Measurements from ENCODE around the gene FARP1.

Gene FARP1

DNA sequence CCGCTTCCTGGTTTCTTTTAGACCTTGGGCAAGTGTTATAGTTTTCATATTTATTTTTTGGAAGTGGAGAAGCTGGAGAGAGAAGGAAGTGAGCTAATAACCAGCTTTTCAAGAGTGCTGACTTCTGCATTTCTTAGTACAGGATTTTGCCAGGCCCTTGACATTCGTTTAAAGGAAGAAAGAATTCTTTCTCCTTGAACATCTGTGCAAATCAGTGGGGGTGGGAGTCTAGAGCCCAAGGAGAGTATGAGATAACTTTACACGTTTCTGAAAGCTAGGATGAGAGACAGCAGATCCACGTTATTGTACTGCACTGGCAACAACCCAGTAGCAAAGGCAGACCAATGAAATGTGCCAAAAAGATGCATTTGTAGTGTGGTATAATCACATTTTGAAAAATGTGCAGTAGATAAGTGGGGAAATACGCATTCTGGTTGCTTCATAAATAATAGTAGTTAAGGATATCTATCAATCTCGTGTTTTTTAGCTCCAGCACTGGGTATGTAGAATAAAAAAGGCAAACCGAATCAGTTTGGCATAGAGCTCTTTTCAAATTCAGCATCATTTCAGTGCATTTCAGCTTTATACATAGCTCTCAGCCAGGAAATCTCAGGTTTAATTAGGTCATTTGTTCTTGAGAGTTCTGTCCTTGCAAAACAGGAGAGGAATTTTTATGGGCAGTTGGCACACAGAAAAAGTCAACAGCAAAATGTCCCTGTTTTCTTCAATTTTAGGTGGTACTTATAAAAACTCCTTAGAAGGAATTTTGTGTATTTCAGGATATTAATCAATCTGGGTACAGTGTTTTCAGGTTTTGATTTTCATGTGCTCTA lies 29.9 kb downstream of the FARP1 start:
- no peak for DNase-seq (ENCODE audit: low read depth in 2 of 3, low spot score in 2 of 3)

DNA sequence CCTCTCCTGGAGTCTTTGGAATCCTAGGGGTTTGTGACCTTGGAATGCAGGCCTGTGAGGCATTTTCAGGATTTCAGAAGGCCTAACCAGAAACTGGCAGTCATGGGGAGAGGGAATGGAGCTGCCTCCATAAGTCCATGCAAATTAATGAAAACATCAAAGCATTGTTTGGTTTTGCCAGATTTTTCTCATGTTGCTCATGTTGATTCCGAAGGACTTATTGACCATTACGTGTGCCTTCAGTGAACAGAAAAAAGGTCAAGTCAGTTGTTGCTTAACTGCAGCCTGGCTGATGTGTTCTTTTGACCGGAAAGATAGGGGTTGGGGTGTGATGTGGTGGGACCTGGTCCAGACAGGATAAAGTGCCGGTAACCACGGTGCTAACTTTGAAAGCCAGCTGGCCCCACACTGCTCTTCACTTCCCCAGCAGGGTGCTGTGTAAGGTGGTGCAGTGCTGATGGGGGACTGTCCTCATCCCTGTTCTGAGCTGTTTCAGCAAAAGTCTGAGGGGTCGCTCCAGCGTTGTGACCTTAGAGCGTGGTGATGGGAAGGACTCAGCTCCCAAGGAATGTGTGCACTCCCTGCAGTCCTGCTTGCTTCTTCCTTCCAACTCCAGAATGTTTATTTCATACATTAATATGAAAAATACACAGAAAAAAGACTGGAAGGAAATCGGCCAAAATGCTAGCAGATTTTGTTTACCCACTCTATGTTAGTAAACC lies 30.7 kb downstream of the FARP1 start:
- DNase-seq (ENCODE audit: low read depth in 2 of 3, low spot score in 2 of 3), result no peak

DNA sequence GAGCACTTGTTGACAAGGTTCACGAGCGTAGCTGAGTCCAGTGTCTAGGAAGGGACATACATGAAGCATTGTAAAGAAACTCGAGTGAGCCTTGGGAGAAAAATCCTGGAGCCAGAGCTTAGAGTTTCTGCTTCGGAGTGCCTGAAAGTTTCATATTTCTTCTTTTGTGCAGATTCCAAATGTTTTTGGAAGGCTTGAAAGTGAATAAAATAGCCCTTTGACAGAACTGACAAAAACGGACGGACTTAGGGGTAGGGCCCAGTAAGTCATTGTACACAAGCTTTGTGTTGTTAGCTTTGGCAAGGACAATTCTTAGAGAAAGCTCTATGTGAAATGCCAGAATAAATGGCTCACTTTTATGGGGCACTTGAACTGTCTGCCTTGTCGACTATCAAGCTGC lies 31.4 kb downstream of the FARP1 start:
- no peak for DNase-seq (ENCODE audit: low read depth in 2 of 3, low spot score in 2 of 3)

DNA sequence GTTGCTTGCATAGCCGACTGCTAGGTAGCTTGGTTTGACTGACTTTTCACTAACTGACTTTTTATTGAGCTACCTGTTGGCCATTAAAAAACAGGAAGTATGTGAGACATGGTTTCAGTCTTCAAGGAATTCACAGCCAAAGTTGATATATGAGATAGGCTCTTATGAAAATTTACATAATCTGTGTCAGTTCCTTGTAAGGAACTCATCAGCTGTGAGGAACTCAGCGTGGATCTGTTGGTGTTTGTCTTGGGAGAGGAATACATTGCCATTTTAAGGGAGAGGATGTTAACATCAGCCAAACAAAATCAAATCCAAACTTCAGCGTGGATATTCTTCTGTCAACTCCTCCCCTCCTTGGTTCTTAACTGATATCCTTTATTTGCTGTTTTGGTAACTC lies 32.1 kb downstream of the FARP1 start:
- DNase-seq (ENCODE audit: low read depth in 2 of 3, low spot score in 2 of 3), result no peak

DNA sequence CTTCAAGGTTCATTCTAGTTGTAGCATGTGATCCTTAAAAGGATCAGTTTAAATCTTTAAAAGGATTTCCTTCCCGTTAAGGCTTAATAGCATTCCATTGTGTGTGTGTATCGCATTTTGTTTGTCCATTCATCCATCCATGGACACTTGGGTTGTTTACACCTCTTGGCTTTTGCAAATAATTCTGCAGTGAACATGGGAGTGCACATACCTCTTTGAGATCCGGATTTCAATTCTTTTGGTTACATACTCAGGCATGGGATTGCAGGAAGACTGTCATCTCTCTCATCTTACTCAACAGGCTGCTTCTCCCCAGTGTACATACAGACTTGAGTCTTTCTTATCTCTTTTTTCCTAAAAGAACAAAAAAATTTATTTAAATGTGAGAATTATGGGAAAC lies 32.9 kb downstream of the FARP1 start:
- DNase-seq (ENCODE audit: low read depth in 2 of 3, low spot score in 2 of 3), result no peak

DNA sequence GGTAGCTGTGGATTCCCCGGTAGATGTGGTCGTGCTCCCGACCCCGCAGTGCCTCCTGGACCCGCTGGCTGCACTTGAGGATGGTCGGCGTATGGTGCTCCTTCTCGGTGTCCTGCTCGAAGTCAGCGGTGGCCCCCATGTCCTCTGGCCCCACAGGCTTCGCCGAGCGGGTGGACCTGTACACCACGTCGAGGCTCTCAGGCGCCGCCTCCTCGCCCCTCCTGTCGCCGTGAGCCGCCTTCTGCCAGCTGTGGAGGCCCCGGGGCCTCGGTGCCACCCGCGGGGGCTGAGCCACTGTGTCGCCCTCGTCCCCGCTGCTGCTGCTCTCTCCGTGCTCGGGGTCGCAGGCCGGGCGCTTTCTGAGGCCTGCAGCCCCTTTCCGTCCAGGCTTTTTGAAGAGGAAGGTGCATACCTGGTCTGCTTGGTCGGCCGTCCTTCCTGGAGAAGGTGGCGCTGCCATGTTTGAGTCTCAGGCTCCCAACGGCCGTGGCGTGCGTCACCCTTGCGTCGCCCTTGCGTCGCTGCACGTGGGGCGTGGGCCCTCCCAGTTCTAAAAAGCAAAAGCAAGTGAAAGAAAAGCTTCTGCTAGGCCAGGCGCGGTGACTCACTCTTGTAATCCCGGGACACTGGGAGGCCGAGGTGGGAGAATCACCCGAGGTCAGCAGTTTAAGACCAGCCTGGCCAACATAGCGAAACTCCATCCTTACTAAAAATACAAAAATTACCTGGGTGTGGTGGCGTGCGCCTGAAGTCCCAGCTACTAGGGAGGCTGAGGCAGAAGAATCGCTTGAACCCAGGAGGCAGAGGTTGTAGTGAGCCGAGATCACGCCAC lies 34.1 kb downstream of the FARP1 start, which contains the start of gene RNF113B:
Gene RNF113B (minus strand): TSS at position 493 of the 832 bp plus-strand sequence. CDS start 33 bp downstream, at position 460.
- no peak for DNase-seq (ENCODE audit: low read depth in 2 of 3, low spot score in 2 of 3)

DNA sequence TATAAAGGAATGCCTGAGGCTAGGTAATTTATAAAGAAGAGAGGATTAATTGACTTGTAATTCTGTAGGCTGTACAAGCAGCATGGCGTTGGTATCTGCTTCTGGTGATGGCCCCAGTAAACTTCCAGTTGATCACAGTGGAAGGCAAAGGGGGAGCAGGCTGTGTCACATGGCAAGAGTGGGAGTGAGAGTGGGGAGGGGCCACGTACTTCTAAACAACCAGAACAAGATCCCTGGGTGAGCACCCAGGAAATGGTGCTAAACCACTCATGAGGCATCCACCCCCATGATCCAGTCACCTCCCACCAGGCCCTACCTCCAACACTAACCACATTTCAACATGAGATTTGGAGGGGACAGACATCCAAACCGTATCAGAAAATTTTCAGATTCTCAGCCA lies 37.2 kb downstream of the FARP1 start:
- DNase-seq (ENCODE audit: low read depth in 2 of 3, low spot score in 2 of 3), result no peak

DNA sequence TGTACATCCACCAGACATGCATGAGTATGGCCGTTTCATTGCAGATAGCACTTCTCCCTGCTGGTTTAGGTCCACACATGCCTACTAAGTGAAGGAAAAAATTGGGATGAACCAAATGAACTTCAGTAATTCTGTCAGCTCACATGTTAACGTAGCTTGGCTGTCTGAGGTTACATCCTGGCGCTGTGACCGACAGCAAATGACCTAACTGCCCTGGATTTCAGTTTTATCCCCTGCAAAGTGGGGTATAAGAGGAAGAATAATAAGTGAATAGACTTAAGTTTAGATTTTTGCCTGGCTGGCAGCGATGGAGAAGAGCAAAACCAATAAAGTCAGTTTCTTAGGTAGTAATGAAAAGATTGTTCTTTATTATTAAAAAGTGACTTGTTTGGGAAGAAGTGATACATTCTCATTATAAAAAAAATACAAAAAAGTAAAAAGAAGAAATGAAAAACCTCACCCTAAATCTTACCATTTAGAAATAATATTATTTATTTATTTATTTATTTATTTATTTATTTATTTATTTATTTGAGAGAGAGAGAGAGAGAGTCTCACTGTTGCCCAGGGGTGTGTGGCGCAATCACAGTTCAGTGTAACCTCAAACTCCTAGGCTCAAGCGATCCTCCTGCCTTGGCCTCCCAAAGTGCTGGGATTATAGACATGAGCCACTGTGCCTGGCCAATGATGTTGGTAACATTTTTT lies 38.4 kb downstream of the FARP1 start:
- DNase-seq (ENCODE audit: low read depth in 2 of 3, low spot score in 2 of 3), result no peak

DNA sequence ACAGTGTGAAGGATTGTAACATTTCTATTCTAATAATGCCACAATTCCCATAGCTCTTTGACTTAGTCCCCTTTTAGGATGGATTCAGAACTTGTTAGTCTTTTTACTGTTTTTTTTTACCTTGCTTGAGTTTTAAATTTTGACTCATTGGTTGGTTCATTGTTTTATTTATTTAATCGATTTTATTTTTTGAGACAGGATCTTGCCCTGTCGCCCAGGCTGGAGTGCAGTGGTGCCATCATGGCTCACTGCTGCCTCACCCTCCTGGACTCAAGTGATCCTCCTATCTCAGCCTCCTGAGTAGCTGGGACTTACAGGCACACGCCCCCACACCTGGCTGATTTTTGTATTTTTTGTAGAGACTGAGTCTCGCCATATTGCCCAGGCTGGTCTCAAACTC lies 39.3 kb downstream of the FARP1 start:
- no peak for DNase-seq (ENCODE audit: low read depth in 2 of 3, low spot score in 2 of 3)

DNA sequence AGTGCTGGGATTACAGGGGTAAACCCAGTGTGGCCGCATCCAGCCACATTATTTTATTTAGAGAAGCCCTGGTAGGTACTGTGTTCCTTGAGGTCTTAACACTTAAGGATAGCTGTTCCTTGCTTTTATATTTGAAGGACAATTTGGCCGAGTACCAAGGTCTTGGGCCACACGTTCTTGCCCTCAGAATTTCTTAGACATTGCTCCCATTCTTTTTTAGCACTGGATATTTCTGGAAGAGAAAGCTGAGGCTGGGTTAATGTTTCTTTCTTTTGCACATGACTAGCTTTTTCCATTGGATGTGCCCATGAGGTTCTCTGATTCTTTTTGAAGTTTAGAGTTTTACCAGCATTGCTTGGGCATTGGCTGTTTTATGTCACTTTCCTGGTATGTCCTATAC lies 39.7 kb downstream of the FARP1 start:
- DNase-seq (ENCODE audit: low read depth in 2 of 3, low spot score in 2 of 3), result no peak

DNA sequence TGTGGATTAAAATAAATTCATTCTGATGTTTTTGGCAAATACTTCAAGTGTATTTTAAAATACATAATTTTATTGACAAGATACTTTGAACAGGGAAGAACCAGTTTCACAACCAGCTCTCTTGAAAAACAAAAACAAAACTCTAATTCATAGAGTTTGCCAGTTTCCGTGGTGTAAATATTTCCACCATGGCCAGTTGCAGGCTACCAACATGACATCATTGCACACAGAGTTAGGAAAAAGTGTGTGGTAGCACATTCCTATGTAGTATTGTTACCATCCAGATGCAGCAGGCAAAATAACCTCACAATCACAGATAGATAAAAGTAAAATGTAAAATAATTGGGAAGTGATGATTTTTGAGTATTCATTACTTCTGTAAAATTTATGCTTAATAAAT lies 41.9 kb downstream of the FARP1 start:
- DNase-seq (ENCODE audit: low read depth in 2 of 3, low spot score in 2 of 3), result no peak

DNA sequence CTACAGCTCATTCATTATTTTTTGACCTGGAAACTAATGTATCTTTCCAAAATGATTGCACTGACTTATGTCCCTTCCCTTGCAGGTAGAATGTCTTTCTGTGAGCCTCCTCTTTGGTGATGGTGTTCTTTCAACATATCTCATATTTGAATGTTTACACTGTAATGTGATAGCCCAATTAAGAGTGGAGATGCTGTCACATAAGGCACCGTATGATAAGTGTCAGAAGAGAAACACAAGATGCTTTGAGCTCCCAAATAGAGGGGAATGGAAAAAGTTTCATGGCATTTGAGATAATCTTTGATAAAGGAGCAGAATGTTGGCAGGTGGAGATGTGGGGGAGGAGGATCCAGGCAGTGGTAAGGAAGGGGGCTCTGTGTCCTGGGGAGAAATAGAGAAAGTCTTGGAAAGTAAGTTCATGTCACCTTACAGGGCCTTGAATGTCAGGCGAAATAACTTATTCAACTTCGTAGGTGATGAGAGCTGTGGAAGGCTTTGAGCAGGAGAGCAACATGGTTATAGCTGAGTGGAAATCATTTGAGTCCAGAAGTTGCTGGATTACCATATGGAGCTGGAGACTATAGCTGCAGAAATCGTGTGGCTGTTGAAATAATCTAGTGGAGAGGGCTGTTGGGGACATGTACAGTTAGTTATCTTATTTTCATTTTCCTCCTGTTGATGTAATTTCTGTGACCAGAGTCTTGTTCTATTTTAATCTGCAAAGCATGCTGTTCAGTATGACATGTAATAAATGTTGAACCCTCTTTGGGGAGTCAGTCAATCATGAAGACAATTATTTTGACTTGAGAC lies 44.5 kb downstream of the FARP1 start:
- no peak for DNase-seq (ENCODE audit: low read depth in 2 of 3, low spot score in 2 of 3)

DNA sequence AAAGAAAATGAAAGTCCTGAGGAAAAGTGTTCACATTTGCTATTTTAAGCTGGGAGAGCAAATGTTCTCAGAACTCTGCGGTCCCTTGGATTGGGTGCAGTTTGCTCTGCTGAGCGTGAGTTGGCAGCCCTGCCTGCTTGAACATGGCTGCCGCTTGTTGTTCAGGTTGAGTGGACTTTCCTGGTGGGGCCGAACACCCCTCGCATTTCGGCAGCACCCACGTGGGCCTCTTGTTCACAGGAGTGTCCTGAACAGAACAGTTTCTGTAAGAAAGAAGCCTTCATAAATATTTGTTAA lies 45.0 kb downstream of the FARP1 start:
- DNase-seq (ENCODE audit: low read depth in 2 of 3, low spot score in 2 of 3), result no peak

DNA sequence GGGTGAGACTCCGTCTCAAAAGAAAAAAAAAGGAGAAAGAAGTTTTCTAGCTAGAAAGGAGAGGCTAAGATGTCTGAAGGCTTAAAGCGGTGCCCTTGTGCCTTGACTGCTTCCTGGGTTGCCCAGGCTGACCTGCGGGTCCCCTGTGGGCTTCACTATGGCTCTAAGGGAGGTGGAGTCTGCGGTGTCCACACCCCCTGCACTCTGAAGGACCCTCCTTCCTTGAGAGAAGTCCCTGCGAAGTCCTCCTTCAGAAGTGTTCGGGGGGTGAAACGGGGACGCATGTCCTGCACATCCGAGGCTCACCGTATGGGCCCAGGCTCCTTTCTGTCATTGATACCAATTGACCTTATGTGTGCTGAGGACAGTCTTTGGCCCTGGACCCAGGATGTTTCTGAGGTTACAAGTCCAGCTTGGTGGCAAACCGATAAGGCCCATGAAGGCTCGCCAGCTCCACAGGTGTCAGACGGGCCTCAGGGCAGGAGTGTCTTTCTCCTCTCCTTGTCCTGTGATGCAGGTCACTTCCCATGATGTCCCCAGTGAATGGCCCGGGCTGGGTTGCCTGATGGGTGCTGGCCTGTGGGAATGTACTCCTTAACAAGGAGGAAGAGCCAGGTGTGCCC lies 45.8 kb downstream of the FARP1 start:
- DNase-seq (ENCODE audit: low read depth in 2 of 3, low spot score in 2 of 3), result no peak

DNA sequence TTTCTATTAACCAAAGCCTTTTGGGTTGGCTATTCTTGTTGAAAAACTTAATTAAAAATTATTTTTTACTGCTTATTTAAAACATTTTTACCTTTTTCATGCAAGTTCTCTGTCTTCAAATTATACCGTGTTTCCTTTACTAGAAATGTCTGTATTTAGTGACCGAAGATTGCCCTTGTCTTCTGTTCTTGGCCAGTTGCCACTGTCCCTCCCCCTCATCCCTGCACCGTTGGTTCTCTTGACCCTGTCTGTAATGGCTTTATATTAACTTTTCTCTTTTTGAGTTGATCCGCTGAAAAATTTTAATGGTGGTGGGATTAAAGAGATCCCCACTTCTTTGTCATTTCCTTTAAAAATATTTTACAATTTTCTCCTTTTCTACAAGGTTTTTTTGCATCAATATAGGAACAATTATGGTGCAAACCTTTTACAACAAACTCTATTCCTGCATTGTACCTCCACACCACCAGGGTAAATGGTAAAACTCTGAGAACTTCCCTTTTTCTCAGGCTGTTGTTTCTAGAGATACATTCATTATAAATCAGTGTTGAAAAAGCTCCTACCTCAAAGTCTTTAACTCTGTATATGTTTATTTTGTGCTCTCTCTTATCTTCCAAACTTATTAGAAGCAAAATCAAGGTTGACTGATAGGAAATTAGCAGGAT lies 47.1 kb downstream of the FARP1 start:
- DNase-seq (ENCODE audit: low read depth in 2 of 3, low spot score in 2 of 3), result no peak

DNA sequence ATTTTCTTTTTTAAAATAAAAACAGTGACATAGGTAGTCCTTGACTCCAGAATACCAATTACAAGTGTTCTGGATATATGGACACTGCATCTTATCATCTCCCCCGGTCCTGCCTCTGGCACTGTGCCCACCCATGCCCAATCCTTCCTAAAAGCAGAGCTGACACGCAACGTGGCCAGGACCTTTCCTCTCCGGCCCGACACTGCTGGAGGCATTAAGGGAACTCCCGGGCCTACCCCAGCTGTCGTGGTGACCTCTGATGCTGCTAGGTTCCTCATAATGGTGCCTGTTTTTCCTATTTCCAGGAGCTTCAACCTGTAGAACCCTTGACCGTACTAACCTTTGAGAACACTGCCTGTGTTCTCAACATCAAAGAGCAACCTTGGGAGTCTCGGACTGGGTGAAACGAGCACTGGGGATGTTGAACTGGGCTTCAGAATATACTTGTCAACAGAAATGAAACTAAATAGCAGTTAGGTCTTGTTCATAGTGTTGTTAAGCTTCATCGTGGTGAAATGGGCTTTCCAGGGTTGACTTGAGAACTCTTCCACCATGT lies 48.1 kb downstream of the FARP1 start:
- no peak for DNase-seq (ENCODE audit: low read depth in 2 of 3, low spot score in 2 of 3)

DNA sequence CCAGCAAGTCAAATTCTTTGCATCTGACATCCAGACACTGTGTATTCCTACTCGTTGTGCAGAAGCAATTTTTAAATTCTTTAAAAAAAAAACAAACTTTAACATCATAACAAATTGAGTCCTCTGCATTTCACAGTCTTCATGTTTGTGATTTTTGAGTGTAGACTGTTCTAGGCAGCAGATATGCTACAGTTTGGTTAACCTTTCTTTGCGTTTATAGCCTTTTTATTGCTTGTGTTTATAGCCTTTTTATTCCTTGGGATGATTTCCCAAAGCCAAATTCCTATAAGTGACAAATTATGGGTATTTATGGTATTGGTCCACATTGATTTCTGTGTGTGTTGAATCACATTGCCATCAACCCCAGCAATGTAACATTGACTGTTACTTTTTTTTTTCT lies 49.1 kb downstream of the FARP1 start:
- no peak for DNase-seq (ENCODE audit: low read depth in 2 of 3, low spot score in 2 of 3)

DNA sequence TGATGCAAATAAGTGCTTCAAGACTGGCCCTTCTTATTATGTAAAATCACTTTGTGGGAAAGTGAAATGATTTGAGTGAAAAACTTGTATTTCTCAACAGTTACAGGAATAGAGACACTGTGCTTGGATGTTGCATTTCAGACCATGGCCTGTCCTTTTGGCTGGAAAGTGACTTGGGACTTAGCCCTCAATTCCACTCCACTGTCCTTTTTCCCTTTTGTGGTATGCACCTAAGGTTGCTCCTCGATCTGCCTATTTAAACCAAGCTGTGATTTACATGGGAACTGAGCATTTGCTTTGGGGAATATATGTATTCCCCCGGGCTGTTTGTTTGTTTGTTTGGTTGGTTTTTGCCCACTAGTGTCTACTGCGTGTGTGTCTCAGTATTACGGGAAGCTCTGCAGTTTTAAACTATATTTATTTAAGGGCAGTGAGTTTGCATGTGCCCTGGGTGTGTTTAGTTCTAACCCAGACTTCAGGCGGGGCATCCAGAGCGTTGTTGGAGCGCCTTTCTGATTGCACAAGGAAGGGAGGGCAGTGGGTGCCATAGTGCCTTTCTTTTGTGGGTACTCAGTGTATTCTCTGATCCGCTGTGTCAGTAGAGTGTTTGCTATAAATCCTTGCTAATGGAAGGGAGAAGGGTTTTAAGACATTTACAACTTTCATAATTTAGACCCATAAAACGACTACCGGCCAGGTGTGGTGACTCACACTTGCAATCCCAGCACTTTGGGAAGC lies 52.3 kb downstream of the FARP1 start:
- no peak for DNase-seq (ENCODE audit: low read depth in 2 of 3, low spot score in 2 of 3)

All from activated CD8-positive, alpha-beta memory T cell treated with anti-CD3 and anti-CD28 coated beads for 48 hours (primary cell).